ENCODE measurements around the gene DGCR6L. TPM values are rescaled to one million over a fixed set of nuclear protein-coding genes. Genes with fewer than 3 reads are reported as not detected.
"Not testable (repeated sequence)": the region's sequence is repeated elsewhere in the genome, so short reads cannot be mapped to it uniquely, and the experiment has no call there.

DGCR6L gene
- total and polyA plus RNA-seq, 10 of the 15 experiments (the other 5 are each of a cell fraction or from before 2014, with no cell fraction given) = 1.6 to 62.8 (median 22.6) TPM

DNA sequence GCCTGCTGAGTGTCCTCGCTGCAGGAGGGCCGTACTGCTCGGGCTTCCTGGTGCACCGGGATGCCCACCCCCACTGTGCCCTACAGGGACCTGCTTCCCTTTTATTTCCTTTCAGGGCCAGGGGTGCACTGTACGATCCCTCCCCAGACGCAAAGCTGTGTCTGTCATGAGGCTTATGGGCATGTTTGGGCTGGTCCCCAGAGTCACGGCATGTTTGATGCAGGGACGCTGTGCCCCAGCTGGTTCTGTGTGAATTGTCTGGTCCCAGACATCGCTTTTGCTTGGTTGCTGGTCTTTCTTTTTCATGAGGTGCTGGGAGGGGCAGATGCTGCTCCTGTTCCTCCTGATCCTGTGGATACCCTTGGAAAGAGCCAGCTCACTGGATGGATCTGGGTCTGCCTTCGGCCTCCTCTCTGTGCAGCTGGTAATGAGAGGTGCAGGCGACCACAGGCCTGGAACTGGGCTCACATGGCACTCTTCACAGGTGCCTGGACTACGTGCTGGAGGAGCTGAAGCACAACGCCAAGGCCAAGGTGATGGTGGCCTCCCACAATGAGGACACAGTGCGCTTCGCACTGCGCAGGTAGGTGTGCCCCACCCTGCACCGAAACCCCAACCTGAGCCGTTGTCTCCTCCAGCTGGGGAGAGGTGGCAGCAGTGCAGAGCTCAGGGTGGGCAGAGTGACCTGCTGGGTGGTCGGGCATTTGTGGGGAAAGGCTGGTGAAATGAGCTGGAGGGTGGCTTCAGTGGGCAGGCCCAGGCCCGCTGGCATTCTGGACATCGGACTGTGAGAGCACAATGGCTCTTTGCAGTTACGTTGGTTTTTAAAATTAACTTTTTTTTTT lies 10.8 kb downstream of the DGCR6L start:
- in situ Hi-C loops (cut with MboI); H3K9ac ChIP-seq (ENCODE audit: control insufficient read depth, insufficient read depth, low read length); H3K36me3 ChIP-seq (ENCODE audit: control insufficient read depth in 2 of 2, insufficient read depth in 2 of 2, low read length in 1 of 2); ATAC-seq; RAD21 ChIA-PET (ENCODE audit: unreplicated experiment); POLR2A ChIA-PET; H3K9me3 ChIP-seq (replicated peaks; ENCODE audit: control insufficient read depth, insufficient read depth, low read length); DNase-seq (ENCODE audit: low read depth, low spot score); H3K4me2 ChIP-seq (ENCODE audit: control insufficient read depth, insufficient read depth); H2AFZ ChIP-seq (ENCODE audit: control insufficient read depth, low read depth, low read length); H3K4me3 ChIP-seq; BruUV-seq (replicated peaks); H3K27me3 ChIP-seq (replicated peaks in 1 of 2; ENCODE audit: control insufficient read depth in 2 of 2, insufficient read depth in 2 of 2, low read length in 1 of 2); H3K4me1 ChIP-seq (ENCODE audit: control insufficient read depth, insufficient read depth, low read length); FAIRE-seq; intact Hi-C loops (cut with micrococcal nuclease; ENCODE audit: unreplicated experiment); H3K79me2 ChIP-seq (ENCODE audit: control insufficient read depth, insufficient read depth, low read length); H3K27ac ChIP-seq (ENCODE audit: control insufficient read depth, insufficient read depth); SMC1A ChIA-PET (ENCODE audit: uncharacterized antibody, unreplicated experiment); CTCF ChIA-PET; H4K20me1 ChIP-seq (ENCODE audit: control insufficient read depth, insufficient read depth): not testable (repeated sequence)
- 57% methylated on average over 22 of the region's 22 CpGs for WGBS (ENCODE audit: insufficient coverage, insufficient replicate concordance, low lambda C conversion rate, missing lambda C conversion rate)

DNA sequence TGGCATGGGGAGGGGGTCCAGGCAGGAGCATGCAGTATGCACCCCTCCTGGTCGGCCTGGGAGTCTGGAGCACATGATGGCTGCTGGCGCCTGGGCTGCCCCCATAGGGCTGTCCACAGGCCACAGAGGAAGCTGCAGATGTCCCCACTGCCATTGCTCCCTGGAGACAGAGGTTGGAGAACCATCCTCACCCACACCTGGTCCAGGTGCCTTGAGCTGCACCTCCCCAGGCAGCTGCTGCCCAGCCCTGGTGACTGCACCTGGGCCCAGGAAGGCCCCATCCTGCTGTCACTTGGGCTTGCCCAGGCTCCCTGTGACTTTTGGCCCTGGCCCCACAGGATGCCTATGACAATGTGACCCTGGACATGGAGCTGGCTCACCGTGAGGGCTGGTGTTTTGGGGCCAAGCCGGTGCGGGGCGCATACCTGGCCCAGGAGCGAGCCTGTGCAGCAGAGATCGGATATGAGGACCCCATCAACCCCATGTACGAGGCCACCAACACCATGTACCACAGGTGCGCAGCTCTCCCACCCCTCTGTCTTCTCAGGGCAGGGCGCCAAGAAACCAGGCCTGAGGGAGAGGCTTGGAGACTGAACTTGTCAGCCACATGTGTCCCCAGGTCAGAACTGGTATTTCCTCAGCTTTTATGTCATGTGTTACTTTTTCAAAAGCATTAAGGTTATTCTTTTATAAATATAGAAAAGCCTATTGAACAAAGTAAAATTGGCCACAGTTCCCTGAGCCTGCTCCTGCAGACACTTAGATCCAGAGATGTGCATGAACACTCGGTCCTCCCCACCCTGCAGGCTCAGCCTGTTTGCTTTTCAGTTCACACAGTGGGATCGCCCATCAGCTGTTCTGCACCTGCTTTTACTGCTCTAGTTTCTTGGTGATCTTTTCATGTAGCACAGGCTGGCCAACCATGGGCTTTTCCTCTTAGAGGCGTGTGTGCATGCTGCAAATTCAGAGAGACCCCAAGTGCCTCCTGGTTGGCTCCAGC lies 12.1 kb downstream of the DGCR6L start:
- H3K4me2 ChIP-seq (ENCODE audit: control insufficient read depth, insufficient read depth); H4K20me1 ChIP-seq (ENCODE audit: control insufficient read depth, insufficient read depth); CTCF ChIA-PET; H3K27me3 ChIP-seq (replicated peaks in 1 of 2; ENCODE audit: control insufficient read depth in 2 of 2, insufficient read depth in 2 of 2, low read length in 1 of 2); RAD21 ChIA-PET (ENCODE audit: unreplicated experiment); DNase-seq (ENCODE audit: low read depth, low spot score); H2AFZ ChIP-seq (ENCODE audit: control insufficient read depth, low read depth, low read length); H3K79me2 ChIP-seq (ENCODE audit: control insufficient read depth, insufficient read depth, low read length); H3K4me1 ChIP-seq (ENCODE audit: control insufficient read depth, insufficient read depth, low read length); SMC1A ChIA-PET (ENCODE audit: uncharacterized antibody, unreplicated experiment); H3K27ac ChIP-seq (ENCODE audit: control insufficient read depth, insufficient read depth); H3K36me3 ChIP-seq (ENCODE audit: control insufficient read depth in 2 of 2, insufficient read depth in 2 of 2, low read length in 1 of 2); POLR2A ChIA-PET; in situ Hi-C loops (cut with MboI); H3K9me3 ChIP-seq (replicated peaks; ENCODE audit: control insufficient read depth, insufficient read depth, low read length); intact Hi-C loops (cut with micrococcal nuclease; ENCODE audit: unreplicated experiment); H3K4me3 ChIP-seq; H3K9ac ChIP-seq (ENCODE audit: control insufficient read depth, insufficient read depth, low read length); ATAC-seq; BruUV-seq (replicated peaks): not testable (repeated sequence)
- peak; percentile 35 for FAIRE-seq
- WGBS (ENCODE audit: insufficient coverage, insufficient replicate concordance, low lambda C conversion rate, missing lambda C conversion rate) = 34% methylated on average over 12 of the region's 14 CpGs

DNA sequence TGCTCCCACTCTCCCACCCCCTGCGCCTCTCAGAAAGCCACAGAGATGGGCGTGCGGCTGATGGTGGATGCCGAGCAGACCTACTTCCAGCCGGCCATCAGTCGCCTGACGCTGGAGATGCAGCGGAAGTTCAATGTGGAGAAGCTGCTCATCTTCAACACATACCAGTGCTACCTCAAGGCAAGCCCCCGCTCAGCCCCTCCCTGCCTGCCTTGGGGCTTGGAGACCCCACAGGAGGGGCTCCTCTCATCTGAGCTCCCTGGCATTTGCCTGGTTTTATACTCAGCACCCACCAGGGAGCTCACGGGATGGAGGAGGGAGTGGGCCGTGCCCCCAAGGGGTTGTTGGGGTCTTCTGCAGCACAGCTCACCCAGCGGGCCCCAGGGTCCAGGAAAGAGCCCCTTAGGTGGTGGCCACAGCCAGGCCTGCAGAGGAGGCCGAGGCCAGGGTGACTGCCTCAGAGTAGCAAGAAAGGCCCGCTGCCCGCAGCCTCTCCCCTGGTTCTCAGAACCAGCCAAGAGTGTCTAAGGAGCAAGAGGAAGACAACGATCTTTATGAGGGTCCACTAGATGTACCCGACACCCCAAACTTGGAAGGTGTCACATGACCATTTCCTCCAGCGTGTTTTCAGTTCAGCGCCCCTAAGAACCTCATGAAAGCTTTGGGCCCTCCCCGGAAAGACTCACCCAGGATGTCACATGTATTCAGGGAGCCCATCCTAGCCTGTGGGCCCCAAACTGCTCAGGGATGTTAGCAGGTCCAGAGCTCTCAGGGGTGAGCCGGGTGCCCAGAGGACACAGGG lies 13.0 kb downstream of the DGCR6L start:
- H3K9ac ChIP-seq (ENCODE audit: control insufficient read depth, insufficient read depth, low read length); ATAC-seq; in situ Hi-C loops (cut with MboI); BruUV-seq (replicated peaks); H2AFZ ChIP-seq (ENCODE audit: control insufficient read depth, low read depth, low read length); H3K4me2 ChIP-seq (ENCODE audit: control insufficient read depth, insufficient read depth); intact Hi-C loops (cut with micrococcal nuclease; ENCODE audit: unreplicated experiment); CTCF ChIA-PET; H3K4me1 ChIP-seq (ENCODE audit: control insufficient read depth, insufficient read depth, low read length); RAD21 ChIA-PET (ENCODE audit: unreplicated experiment); H3K27ac ChIP-seq (ENCODE audit: control insufficient read depth, insufficient read depth); SMC1A ChIA-PET (ENCODE audit: uncharacterized antibody, unreplicated experiment); FAIRE-seq; H3K27me3 ChIP-seq (replicated peaks in 1 of 2; ENCODE audit: control insufficient read depth in 2 of 2, insufficient read depth in 2 of 2, low read length in 1 of 2); H3K79me2 ChIP-seq (ENCODE audit: control insufficient read depth, insufficient read depth, low read length); H3K9me3 ChIP-seq (replicated peaks; ENCODE audit: control insufficient read depth, insufficient read depth, low read length); DNase-seq (ENCODE audit: low read depth, low spot score); POLR2A ChIA-PET; H3K4me3 ChIP-seq; H4K20me1 ChIP-seq (ENCODE audit: control insufficient read depth, insufficient read depth); H3K36me3 ChIP-seq (ENCODE audit: control insufficient read depth in 2 of 2, insufficient read depth in 2 of 2, low read length in 1 of 2): not testable (repeated sequence)
- 39% methylated on average over 17 of the region's 21 CpGs for WGBS (ENCODE audit: insufficient coverage, insufficient replicate concordance, low lambda C conversion rate, missing lambda C conversion rate)

Data from GM12878 (cell line).